ES-I3 (cell line): ENCODE results near the gene LIPT1.
"Not testable (repeated sequence)": the region's sequence is repeated elsewhere in the genome, so short reads cannot be mapped to it uniquely, and the experiment has no call there.

Experiments used
- H3K36me3 ChIP-seq: 2 replicates; pipeline ENCODE4 v1.6.1; 2013; ENCODE audit warnings: mild to moderate bottlenecking, low read length, control low read depth, moderate library complexity; ENCODE audit not compliant: insufficient read depth
- H3K4me1 ChIP-seq: 2 replicates; pipeline ENCODE4 v1.6.1; 2013; ENCODE audit warnings: mild to moderate bottlenecking, control low read depth, low read length; ENCODE audit not compliant: insufficient read depth
- H3K9ac ChIP-seq: 2 replicates; pipeline ENCODE4 v1.6.1; 2013; ENCODE audit warnings: low read depth, mild to moderate bottlenecking, low read length, moderate library complexity
- H3K9me3 ChIP-seq: 2 replicates; pipeline ENCODE4 v1.6.1; 2013; ENCODE audit warnings: mild to moderate bottlenecking, low read length, moderate library complexity; ENCODE audit not compliant: control insufficient read depth, insufficient read depth

LIPT1 gene

GRCh38 chr2:99190548-99190947 is 35.8 kb downstream of the LIPT1 start:
- H3K9ac ChIP-seq = no peak overlapping the region
- peaks cover 7% of the 10 kb centered on the region; the same call in 1 of the 2 replicates for H3K36me3 ChIP-seq
- no peaks in the 10 kb centered on the region for H3K4me1 ChIP-seq
- no peaks in the 10 kb centered on the region for H3K9me3 ChIP-seq

- not testable (repeated sequence) for H3K9me3 ChIP-seq, H3K4me1 ChIP-seq, H3K9ac ChIP-seq
- H3K36me3 ChIP-seq = peaks cover 16% of the 10 kb centered on the region; the same call in 1 of the 2 replicates
These were observed 37.6 kb downstream of the LIPT1 start for GRCh38 chr2:99192364-99192763.

DNA sequence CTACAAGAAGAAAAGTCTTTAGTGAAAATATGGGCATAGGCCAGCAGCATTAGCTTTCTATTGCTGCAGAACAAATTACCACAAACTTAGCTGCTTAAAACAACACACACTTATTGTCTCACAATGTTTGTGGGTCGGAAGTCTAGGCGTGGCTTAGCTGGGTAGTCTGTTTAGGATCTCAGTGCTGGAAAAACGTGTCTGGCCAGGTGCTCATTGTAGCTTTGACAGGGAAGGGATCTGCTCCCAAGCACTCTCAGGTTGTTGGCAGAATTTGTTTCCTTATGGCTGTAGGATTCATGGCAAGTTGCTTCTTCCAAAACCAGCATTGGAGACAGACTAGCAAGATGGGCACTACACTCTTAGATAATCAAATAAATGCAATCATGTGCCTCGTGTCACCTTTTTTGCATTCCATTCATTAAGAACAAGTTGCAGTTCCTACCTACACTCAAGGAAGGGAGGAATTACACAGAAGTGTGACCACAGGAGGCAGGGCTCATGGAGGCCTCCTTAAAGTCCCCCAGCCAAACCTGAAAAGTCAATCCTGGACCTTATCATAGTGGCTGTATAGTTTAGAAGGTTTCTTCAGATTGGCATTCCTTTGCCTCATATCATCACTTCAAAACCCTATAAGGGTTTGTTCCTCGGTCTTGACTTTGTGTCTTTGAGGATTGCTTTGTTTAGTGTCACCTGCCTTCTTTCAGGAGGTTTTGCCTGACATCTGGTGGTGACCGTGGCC is 43.5 kb downstream of the LIPT1 start:
- H3K4me1 ChIP-seq = no peaks in the 10 kb centered on the region
- H3K36me3 ChIP-seq = peaks cover 23% of the 10 kb centered on the region; the same call in 1 of the 2 replicates
- no peak overlapping the region for H3K9ac ChIP-seq
- H3K9me3 ChIP-seq = no peaks in the 10 kb centered on the region

DNA sequence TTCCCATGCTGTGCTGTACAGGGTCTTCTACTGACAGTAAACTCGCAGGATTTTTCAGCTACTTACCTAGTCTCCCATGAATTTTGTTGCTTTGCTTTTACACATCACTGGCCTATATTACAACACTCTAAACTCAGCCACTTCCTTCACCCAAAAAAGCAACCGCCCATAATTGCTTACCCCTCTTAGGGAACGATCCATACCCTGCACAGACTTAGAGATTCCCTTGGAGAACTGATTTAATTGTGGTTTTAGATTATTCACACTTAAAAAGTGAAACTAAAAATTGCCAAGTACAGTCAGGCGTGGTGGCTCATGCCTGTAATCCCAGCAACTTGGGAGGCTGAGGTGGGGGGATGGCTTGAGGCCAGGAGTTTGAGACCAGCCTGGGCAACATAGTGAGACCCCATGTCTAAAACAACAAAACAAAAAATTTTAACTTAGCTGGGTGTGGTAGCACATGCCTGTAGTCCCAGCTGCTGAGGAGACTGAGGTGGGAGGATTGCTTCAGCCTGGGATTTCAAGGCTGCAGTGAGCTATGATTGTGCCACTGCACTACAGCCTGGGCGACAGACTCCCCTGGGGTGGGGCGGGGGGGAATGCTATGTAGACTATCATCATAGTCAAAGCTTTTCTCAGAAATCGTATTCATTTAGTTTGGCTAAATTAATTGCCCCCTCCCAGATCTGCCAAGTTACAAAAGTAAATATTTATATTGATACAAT is 45.5 kb downstream of the LIPT1 start:
- H3K9me3 ChIP-seq = 0 out of 2 replicates have a peak, but pooled peaks cover 3% of the 10 kb centered on the region
- no peaks in the 10 kb centered on the region for H3K4me1 ChIP-seq
- no peak overlapping the region for H3K9ac ChIP-seq
- peaks cover 22% of the 10 kb centered on the region; the same call in 1 of the 2 replicates for H3K36me3 ChIP-seq

- Histone ChIP-seq H3K36me3 (peaks cover 16% of the 10 kb centered on the region), H3K9me3 (peaks cover 10% of the 10 kb centered on the region; the same call in 1 of the 2 replicates), H3K4me1 (no peaks in the 10 kb centered on the region), H3K9ac (no peak overlapping the region)
These were observed 47.4 kb downstream of the LIPT1 start for GRCh38 chr2:99201959-99202678.

- peaks cover 6% of the 10 kb centered on the region; the same call in 1 of the 2 replicates for H3K36me3 ChIP-seq
- H3K9ac ChIP-seq = no peak overlapping the region
- H3K4me1 ChIP-seq = no peaks in the 10 kb centered on the region
- peaks cover 10% of the 10 kb centered on the region for H3K9me3 ChIP-seq
These were observed 50.7 kb downstream of the LIPT1 start for GRCh38 chr2:99205491-99205890.
